HEK293T (cell line): Measurements from ENCODE around the gene DHX8.

Experiments used
- ELF4 ChIP-seq: fragments of 450-650 bp; IDR thresholded peaks from 2 replicates; pipeline ENCODE4 v1.6.1; 2017; ENCODE audit warnings: antibody characterized with exemption
- FOXA1 ChIP-seq: fragments of 450-650 bp; IDR thresholded peaks from 2 replicates; pipeline ENCODE4 v1.6.1; 2016; ENCODE audit warnings: mild to moderate bottlenecking
- FOXM1 ChIP-seq: fragments of 450-650 bp; IDR thresholded peaks from 2 replicates; pipeline ENCODE4 v1.6.1; 2017; ENCODE audit warnings: mild to moderate bottlenecking, borderline replicate concordance
- LEF1 ChIP-seq: fragments of 450-650 bp; IDR thresholded peaks from 2 replicates; pipeline ENCODE4 v1.6.1; 2017; ENCODE audit warnings: mild to moderate bottlenecking, borderline replicate concordance
- SP1 ChIP-seq: fragments of 450-650 bp; IDR thresholded peaks from 2 replicates; pipeline ENCODE4 v1.6.1; 2017
- TF ChIP-seq, protein P1 (sequence below): fragments of 450-650 bp; IDR thresholded peaks from 2 replicates; pipeline ENCODE4 v1.6.1; 2016

DNA sequence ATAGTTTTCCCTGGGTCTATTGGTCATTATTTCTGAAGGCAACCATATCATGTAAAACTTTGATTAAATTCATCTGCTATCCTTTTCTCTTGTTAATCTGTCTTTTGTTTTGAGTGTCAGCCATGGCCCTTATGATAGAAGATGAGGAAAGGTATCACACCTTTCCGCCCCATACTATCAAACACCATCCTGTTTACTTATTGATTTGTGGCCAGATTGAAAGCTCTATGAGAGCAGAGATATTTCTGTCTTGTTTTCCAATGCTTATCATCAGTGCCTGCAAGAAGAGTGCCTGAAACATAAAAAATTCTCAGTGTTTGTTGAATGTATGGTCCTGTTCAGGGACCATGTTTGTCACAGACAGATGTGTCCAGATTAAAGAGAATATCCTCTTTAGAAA is 22.6 kb upstream of the DHX8 start:
- TF ChIP-seq FOXM1, result no peak
- TF ChIP-seq SP1, result no peak
- no peak for TF ChIP-seq LEF1
- TF ChIP-seq FOXA1, result no peak
- no peak for TF ChIP-seq ELF4
- TF ChIP-seq, protein P1, sequence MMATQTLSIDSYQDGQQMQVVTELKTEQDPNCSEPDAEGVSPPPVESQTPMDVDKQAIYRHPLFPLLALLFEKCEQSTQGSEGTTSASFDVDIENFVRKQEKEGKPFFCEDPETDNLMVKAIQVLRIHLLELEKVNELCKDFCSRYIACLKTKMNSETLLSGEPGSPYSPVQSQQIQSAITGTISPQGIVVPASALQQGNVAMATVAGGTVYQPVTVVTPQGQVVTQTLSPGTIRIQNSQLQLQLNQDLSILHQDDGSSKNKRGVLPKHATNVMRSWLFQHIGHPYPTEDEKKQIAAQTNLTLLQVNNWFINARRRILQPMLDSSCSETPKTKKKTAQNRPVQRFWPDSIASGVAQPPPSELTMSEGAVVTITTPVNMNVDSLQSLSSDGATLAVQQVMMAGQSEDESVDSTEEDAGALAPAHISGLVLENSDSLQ, result no peak
